Mesothelial cell of epicardium (in vitro differentiated cells): ENCODE results near the gene KIF25. TPM values are rescaled to one million over a fixed set of nuclear protein-coding genes. Genes with fewer than 3 reads are reported as not detected.

Experiments
- DNase-seq, 2 experiments: peaks; one replicate each; pipeline ENCODE4 v3.0.0; 2021; ENCODE audit warnings: low spot score in 2 of 2; ENCODE audit not compliant: unreplicated experiment in 2 of 2
- H3K27ac Mint-ChIP-seq: 2 replicates; pipeline ENCODE4 v1.8.0; 2021; ENCODE audit warnings: mixed read lengths
- H3K27me3 Mint-ChIP-seq: 2 replicates; pipeline ENCODE4 v1.8.0; 2021; ENCODE audit warnings: low read depth, mixed read lengths
- H3K36me3 Mint-ChIP-seq: 2 replicates; pipeline ENCODE4 v1.8.0; 2021; ENCODE audit warnings: mixed read lengths
- H3K4me1 Mint-ChIP-seq: 2 replicates; pipeline ENCODE4 v1.8.0; 2021; ENCODE audit warnings: mixed read lengths
- H3K4me3 Mint-ChIP-seq: 2 replicates; pipeline ENCODE4 v1.8.0; 2021; ENCODE audit warnings: mild to moderate bottlenecking, moderate library complexity, mixed read lengths
- H3K9me3 Mint-ChIP-seq: 2 replicates; pipeline ENCODE4 v1.8.0; 2021; ENCODE audit warnings: mixed read lengths
- CTCF ChIP-seq: fragments of 200-600 bp; sonication (generic); IDR thresholded peaks from one replicate; pipeline ENCODE4 v1.5.0; 2021; ENCODE audit warnings: antibody characterized with exemption; ENCODE audit not compliant: unreplicated experiment
- total RNA-seq: library from RNA; stranded (reverse); gene quantifications from 3 replicates; pipeline ENCODE4 v1.2.1, GENCODE V29; 2021

Gene KIF25
- total RNA-seq, 1 donor from 2014 or later, result 1.6 TPM

- TF ChIP-seq CTCF, result no peak
- Mint-ChIP-seq H3K4me3 (no peak overlapping the region), H3K4me1 (no peaks in the 10 kb centered on the region), H3K27me3 (no peaks in the 10 kb centered on the region), H3K27ac (no peak overlapping the region), H3K9me3 (no peaks in the 10 kb centered on the region), H3K36me3 (no peaks in the 10 kb centered on the region)
- no peak for DNase-seq
Measured at GRCh38 chr6:168062346-168063289, 65.1 kb downstream of the KIF25 start.

GRCh38 chr6:168063431-168063830 is 66.0 kb downstream of the KIF25 start:
- H3K4me1 Mint-ChIP-seq, result no peaks in the 10 kb centered on the region
- no peak for TF ChIP-seq CTCF
- no peak for DNase-seq
- no peak overlapping the region for H3K27ac Mint-ChIP-seq
- no peaks in the 10 kb centered on the region for H3K36me3 Mint-ChIP-seq
- no peaks in the 10 kb centered on the region for H3K27me3 Mint-ChIP-seq
- H3K4me3 Mint-ChIP-seq, result no peak overlapping the region
- H3K9me3 Mint-ChIP-seq, result no peaks in the 10 kb centered on the region

GRCh38 chr6:168064226-168064807 is 66.8 kb downstream of the KIF25 start:
- H3K36me3 Mint-ChIP-seq, result no peaks in the 10 kb centered on the region
- no peaks in the 10 kb centered on the region for H3K27me3 Mint-ChIP-seq
- no peaks in the 10 kb centered on the region for H3K4me1 Mint-ChIP-seq
- no peaks in the 10 kb centered on the region for H3K9me3 Mint-ChIP-seq
- no peak for TF ChIP-seq CTCF
- no peak overlapping the region for H3K27ac Mint-ChIP-seq
- H3K4me3 Mint-ChIP-seq, result no peak overlapping the region
- no peak for DNase-seq

- H3K36me3 Mint-ChIP-seq, result no peaks in the 10 kb centered on the region
- no peak overlapping the region for H3K27ac Mint-ChIP-seq
- no peaks in the 10 kb centered on the region for H3K4me1 Mint-ChIP-seq
- no peak for DNase-seq
- H3K27me3 Mint-ChIP-seq, result no peaks in the 10 kb centered on the region
- no peak for TF ChIP-seq CTCF
- no peak overlapping the region for H3K4me3 Mint-ChIP-seq
- no peaks in the 10 kb centered on the region for H3K9me3 Mint-ChIP-seq
Measured at GRCh38 chr6:168067081-168067759, 69.7 kb downstream of the KIF25 start.

- no peaks in the 10 kb centered on the region for H3K4me1 Mint-ChIP-seq
- no peak for DNase-seq
- H3K9me3 Mint-ChIP-seq, result no peaks in the 10 kb centered on the region
- no peak overlapping the region for H3K4me3 Mint-ChIP-seq
- H3K36me3 Mint-ChIP-seq, result no peaks in the 10 kb centered on the region
- no peak for TF ChIP-seq CTCF
- no peaks in the 10 kb centered on the region for H3K27me3 Mint-ChIP-seq
- H3K27ac Mint-ChIP-seq, result no peak overlapping the region
Measured at GRCh38 chr6:168070804-168071203, 73.3 kb downstream of the KIF25 start.
